NCI-H1694 (cell line): Measurements from ENCODE around the gene UGT1A9.

ENCODE experiments used
- DNase-seq: peaks from one replicate; lab custom pipeline; 2025; lab: John Stamatoyannopoulos, UW

The UGT1A9 gene

DNA sequence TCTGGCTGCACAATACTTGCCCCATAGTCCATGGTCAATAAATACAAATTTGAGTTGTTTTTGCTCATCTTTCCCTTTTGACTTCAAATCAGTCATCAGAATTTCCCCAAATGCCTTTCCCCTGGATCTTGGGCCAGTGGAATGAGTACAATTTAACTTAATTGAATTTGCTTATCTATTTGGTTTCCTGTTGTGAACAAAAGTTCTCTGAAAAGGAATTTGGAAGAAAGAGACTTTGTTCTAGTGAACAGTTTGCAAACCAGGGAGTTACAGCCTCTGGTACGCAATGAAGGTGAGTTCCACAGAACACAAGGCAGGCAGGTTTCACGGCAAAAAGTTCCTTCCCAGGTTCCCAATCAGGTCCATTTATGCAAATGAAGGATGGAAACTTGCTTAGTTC is 87.2 kb downstream of the UGT1A9 start:
- DNase-seq: no peak

DNA sequence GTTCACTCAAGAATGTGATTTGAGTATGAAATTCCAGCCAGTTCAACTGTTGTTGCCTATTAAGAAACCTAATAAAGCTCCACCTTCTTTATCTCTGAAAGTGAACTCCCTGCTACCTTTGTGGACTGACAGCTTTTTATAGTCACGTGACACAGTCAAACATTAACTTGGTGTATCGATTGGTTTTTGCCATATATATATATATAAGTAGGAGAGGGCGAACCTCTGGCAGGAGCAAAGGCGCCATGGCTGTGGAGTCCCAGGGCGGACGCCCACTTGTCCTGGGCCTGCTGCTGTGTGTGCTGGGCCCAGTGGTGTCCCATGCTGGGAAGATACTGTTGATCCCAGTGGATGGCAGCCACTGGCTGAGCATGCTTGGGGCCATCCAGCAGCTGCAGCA is 88.3 kb downstream of the UGT1A9 start, which contains the start of gene UGT1A1:
TSS of gene UGT1A1 (plus strand) at position 228 of the 400 bp plus-strand sequence. CDS start at position 246, 18 bp downstream.
- no peak for DNase-seq

DNA sequence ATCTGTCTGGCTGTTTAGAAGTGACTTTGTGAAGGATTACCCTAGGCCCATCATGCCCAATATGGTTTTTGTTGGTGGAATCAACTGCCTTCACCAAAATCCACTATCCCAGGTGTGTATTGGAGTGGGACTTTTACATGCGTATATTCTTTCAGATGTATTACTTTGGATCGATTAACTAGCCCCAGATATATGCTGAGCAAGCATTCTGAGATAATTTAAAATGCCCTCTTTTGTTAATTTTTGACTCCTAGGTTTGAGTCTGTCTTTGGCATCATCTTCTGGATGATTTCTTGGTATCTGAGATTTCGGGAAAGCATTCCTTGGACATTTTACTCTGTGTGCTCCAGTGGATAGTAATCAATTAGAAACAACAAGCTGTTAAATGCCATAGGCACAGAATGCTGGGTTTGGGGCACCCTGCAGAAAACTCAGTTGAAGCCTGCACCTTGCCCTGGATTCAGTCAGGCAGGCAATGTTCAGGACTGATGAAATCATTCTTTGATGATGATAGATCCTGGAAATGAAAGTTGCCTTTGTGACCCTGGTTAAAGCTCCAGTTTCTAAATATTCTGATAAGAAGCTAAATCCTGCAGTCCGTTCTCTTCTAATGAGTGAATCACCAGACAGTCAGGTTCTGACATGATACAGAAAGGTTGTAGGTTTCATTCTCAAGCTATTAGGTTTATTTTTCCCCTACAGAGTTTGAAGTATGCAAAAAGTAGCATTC is 89.5 kb downstream of the UGT1A9 start:
- DNase-seq: no peak

DNA sequence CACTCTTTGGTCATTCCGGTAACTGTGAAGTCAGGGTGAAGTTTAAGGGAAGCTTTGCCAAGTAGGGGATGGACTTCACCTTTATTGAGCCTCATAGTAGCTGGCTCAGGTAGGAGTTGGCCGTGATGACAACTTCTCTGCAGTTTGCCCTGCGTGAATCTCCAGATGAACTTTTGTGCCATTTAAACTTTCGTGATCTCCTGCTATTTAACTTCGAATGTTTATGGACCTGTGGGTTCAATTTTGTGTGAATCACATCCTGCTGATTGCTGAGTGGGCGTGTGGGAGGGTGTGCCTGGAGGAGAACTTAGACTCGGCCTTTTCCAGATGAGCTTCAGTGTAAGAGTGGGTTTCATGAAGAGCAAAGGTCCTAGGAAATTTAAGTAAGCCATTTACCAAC is 92.6 kb downstream of the UGT1A9 start:
- DNase-seq: no peak

DNA sequence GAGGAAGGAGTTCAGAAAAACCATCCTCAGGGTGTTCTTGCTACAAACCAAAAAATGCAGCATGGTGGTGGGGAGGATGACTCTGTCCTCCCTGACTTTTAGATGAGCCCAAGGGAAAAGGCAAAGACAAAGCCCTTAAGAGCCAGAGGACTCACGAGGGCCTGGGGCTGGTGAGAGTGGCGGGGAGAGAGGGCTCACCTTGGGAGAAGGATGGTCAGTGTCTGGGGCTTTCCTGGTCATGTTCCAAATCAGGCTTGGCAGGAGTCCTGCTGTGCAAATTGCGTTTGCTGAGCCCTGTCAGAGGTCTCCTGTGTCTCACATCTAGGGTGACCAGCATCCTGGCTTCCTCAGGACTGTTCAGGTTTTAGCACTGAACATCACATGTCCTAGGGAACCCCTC is 93.1 kb downstream of the UGT1A9 start:
- DNase-seq: no peak

DNA sequence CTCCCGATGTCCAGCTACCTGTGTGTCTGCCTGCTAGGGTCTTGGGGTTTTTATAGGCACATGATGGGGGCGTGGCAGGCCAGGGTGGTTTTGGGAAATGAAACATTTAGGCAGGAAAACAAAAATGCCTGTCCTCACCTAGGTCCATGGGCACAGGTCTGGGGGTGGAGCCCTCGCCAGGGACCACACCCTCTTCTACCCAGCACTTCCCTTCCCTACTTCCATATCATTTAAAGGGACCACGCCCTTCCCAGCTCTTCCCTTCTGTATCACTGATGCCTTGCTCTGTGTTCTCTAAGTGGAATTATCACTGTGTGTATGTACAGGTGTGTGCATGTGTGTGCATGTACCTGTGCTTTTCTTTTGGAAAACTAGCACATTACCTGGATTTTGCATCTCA is 94.7 kb downstream of the UGT1A9 start:
- DNase-seq: no peak

DNA sequence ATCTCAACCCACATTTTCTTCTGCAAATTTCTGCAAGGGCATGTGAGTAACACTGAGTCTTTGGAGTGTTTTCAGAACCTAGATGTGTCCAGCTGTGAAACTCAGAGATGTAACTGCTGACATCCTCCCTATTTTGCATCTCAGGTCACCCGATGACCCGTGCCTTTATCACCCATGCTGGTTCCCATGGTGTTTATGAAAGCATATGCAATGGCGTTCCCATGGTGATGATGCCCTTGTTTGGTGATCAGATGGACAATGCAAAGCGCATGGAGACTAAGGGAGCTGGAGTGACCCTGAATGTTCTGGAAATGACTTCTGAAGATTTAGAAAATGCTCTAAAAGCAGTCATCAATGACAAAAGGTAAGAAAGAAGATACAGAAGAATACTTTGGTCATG is 96.4 kb downstream of the UGT1A9 start:
- no peak for DNase-seq

DNA sequence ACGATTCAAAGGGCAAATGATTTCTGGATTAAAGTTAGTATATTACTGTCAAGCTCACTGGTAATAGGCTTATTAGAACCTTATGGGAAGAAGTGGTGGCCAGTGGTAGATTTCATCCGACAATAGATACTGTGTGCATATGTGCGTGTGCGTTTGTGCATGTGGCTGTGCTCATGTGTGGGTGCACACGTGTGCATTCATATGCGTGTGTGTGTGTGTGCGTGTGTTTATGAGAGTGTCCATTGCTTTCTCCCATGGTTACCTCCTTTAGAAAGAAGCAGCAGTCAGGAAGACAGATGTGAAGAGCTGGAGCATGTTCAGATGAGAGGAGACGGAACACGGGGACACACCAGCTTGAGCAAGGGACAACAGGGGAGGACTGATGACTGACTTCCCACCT is 97.6 kb downstream of the UGT1A9 start:
- DNase-seq: no peak

DNA sequence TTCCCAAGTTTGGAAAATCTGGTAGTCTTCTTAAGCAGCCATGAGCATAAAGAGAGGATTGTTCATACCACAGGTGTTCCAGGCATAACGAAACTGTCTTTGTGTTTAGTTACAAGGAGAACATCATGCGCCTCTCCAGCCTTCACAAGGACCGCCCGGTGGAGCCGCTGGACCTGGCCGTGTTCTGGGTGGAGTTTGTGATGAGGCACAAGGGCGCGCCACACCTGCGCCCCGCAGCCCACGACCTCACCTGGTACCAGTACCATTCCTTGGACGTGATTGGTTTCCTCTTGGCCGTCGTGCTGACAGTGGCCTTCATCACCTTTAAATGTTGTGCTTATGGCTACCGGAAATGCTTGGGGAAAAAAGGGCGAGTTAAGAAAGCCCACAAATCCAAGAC is 100.5 kb downstream of the UGT1A9 start:
- no peak for DNase-seq

DNA sequence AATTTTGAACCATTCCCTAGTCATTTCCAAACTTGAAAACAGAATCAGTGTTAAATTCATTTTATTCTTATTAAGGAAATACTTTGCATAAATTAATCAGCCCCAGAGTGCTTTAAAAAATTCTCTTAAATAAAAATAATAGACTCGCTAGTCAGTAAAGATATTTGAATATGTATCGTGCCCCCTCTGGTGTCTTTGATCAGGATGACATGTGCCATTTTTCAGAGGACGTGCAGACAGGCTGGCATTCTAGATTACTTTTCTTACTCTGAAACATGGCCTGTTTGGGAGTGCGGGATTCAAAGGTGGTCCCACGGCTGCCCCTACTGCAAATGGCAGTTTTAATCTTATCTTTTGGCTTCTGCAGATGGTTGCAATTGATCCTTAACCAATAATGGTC is 100.9 kb downstream of the UGT1A9 start:
- no peak for DNase-seq

DNA sequence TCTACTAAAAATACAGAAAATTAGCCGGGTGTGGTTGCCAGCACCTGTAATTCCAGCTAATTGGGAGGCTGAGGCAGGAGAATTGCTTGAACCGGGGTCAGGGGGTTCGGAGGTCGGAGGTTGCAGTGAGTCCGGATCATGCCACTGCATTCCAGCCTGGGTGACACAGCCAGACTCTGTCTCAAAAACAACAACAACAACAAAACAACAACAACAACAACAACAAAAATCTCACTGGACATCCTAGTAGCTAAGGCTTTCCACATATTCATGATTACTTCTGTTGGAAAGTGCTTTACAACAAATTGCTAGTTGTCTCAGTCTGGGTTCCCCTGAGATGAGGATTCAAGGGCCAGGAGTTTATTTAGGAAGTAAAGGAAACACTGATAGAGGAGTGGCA is 102.2 kb downstream of the UGT1A9 start:
- DNase-seq: no peak

DNA sequence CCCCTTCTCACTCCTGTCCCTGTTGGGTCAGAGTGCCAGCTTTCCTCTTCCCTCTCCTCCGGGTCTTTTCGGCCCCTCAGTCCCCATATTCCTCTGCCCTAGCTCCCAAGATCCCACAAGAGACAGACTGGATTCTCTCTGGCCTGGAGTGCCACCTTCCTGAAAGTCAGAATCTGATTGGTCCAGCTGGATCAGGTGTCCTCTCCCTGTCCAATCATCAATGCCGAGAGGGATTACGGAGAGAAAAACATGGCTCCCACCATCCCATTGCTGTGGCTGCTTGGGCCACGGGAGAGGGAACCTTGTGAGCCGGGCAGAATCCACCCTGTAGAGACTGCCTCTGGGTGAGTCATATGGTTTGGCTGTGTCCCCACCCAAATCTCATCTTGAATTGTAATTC is 103.7 kb downstream of the UGT1A9 start:
- DNase-seq: no peak

DNA sequence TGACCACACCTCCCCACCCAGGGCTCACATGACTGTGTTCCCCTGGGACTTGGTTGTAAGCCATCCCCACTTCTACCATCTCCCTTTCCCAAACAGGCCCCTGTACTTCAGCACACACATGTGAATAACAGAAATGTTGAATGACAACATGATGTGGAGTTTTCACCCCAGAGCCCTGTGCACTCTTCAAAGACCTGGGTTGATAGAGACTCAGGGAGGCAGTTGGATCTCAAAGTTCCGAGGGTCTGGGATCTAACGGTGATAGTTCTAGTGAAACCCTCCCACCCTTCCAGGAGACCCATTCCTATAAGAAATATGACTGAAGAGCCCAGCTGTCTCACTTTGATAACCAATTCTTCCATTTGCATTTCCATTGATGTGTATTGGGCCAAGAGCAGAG is 106.3 kb downstream of the UGT1A9 start, which contains the start of gene MROH2A:
TSS of gene MROH2A (plus strand) at position 301 of the 400 bp plus-strand sequence. CDS start 1,029 bp downstream, outside the sequence.
- no peak for DNase-seq

DNA sequence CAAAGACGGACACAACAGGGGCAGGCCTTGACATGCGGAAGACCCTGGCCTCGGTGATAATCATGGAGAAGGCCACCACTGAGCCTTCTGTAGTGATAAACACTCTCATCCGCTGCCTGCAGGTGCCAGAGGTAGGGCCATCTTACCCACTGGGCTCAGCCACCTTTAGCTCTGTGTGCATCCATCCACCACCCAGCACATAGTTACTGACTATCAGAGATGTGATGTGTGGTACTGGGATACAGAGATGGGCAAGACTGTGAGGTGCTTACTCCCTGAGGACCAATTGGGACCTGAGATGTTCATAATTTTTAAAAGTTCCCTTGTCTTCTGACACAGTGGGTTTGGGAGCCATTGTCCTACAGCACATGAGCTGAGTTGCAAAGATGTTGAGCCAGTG is 108.0 kb downstream of the UGT1A9 start:
- no peak for DNase-seq

DNA sequence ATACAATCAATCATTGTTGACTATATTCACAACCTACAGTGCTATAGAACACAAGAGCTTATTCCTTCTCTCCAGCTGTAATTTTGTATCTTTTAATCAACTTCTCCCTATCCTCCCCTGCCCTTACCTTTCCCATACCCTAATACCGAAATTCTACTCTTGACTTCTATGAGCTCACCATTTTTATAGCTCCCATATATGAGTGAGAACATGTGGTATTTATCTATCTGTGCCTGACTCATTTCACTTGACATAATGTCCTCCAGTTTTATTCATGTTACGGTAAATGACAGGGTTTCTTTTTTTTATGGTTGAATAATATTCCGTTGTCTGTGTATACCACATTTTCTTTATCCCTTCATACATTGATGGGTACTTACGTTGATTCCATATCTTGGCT is 109.1 kb downstream of the UGT1A9 start:
- no peak for DNase-seq

DNA sequence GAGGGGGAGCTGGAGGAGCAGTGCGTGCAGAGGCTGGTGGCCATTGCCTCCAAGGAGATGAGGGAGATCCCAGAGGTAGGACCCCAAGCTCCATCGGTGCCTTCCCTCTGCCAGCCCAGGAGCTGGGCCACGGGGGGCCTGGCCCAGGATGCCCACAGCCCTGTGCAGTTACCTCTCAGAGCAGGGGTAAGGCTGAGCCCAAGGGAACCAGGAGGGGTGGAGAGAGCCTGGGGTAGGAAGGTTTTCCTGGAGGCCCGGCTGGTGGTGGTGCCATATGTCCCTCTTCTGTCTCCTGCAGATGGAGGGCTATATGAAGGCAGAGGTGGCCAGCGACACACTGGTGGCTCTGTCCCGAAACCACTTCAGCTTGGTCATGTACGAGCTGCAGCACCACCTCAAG is 117.9 kb downstream of the UGT1A9 start:
- no peak for DNase-seq

DNA sequence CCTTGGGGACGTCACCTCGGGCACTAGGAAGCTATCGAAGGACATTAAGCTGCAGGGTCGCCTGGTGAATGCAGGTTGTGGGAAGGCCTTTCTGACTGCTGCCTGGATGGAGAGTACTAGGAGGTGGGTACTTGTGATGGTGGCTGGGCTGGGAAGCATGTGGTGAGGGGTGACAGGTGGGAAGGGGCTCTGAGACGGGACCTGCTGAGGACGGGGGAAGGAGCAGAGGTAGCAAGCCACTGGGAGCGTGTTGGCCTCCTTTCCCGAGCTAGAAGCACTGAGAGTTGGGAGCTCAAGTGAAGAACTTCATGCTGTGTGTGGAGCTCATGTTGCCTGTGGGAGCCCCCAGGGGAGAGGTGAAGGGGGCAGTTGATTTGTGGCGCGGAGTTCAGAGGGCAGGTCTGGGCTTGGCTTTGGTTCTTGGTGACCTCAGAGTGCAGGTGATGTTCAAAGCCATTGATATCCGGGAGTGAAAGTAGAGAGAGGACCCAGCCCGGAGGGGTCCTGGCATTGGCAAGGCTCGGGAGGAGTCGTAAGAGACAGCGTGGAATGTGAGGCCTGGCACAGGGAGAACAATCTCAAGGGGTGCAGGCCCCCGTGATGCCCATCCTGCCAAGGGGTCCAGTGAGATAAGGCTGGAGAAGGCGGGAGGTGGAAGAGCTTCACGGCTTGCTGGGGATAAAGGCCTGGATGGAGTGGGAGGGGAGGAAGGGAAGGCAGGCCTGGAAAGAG is 119.6 kb downstream of the UGT1A9 start:
- DNase-seq: no peak

DNA sequence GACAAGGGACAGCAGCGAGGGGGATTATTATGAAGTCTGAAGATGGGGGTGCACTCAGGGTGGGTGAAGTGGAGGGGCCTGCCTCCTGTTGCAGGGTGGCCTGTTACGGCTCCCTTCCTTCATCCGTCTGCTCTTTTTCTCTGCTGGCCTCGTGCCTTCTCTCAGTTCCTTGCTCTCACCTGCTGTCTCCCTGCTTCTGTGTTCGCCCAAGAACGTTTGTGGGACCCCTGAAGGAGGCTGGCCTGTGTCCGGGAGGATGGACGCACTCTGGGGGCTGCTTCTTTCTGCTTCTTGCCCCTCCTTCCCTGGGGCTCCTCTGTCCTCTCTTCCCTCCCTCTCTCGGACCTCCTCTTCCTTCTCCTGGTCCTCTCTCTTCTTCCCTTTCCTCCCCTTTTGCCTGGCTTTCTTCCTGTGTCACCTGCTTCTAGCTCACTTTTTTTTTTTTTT is 120.2 kb downstream of the UGT1A9 start:
- DNase-seq: no peak

DNA sequence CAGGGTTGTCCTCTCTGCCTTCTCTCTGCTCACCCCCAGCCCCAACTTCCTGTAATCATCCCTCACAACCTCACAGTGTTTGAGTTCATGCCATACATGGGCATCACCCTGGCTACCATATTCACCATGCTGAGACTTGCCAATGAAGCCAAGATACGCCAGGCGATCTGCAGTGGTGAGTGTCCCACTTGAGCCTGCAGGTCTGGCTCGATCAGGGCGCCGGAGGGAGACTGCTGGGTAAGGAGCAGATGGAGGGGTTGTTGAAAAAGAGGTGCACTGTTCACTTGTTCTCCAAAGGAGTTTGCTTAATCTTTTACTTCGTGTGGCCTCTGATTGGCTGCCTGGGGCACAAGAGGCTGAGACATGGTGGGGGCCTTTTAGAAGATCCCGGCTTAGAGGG is 121.0 kb downstream of the UGT1A9 start:
- no peak for DNase-seq

DNA sequence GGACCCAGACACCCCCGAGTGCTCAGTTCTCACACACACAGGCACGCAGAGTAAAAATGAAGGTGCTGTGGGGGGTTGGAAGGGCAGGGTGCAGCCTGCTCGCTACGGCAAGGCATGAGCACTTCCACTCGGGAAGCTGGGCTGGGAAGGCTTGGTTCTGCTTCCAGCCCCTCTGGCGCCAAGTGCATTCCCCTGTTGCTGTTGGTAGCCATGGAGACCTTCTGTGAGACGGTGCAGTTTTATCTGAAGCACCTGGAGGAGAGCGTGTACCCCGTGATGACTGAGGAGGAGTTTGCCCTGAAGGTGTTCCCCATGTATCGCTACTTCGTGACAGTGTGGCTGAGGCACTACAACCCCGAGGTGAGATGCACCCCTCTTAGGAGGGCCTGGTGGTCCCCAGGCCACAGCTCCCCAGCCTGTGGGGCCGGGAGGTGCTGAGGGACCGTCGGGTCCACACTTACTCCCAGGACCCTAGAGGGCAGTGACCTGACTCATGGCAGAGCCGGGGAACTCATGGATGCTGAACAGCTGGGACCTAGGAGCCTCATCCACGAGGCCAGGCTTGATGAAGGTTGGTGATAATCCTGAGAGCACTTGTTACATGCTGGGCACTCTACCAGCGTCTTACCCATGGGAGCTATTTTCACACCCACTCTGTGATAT is 121.9 kb downstream of the UGT1A9 start:
- DNase-seq: no peak

DNA sequence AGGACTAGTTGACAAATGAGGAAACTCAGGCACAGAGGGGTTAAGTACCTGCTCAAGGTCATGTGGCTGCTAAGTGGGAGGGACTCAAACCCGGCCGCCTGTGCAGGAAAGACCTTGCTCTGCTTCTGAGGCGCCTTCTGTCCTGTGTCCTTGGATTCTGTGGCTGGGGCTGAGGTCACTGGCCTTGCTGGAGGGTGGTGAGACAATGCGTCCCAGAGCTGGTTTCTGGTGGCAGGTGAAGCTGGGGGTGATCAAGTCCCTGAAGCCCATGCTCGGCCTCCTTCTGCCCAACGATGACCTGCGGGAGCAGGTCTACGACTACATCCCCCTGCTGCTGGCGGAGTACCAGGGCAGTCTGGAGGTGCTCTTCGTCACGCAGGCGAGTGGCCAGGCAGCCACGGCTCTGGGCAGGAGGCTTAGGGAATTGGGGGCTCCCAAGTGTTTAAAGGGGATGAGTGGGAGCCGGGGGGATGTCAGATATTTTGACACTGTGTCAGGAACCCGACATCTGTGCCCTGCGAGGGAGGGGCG is 122.5 kb downstream of the UGT1A9 start:
- DNase-seq: no peak

DNA sequence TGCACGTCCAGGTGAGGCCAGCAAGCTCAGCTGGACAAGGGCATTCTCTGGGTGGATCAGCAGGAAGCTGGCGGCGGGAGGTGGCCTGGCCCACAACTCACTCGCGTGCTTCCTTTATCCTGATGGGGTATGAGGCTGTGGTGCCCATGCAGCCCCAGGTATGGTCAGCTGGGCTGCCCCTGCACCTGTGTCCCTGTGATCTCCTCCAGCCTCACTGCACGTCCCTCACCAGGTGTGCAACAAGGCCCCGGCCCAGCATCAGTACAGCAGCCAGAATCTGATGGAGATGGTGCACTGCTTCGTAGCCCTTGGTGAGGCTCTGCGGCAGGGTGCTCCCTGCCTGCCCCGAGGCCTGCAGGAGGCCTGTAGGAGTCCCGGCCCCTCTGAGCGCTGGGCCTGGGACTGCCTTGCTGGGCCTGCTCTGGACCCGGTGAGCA is 124.1 kb downstream of the UGT1A9 start:
- DNase-seq: no peak

DNA sequence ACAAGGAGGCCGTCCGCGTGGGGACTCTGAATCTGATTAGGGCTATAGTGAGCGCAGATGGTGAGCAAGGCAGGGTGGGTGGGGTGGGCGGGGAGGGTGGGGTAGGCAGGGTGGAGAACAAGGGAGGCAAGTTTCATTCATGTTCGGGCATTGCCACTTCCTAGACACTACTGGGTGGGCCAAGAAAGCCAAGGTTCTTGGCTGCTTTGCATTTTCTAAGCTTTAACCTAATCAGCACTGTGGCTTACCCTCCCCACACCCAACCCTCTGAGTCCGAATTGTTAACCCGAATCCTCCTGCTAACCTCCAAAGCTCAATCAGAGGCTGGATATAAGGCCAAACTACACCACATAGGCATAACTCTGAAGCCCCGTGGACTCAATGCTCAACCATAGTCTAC is 124.6 kb downstream of the UGT1A9 start:
- no peak for DNase-seq
